H9 (cell line): Measurements from ENCODE around the gene DMAP1. TPM values are rescaled to one million over a fixed set of nuclear protein-coding genes. Genes with fewer than 3 reads are reported as not detected.

Experiments
- DNase-seq: peaks from one replicate; pipeline ENCODE4 v3.0.0-alpha.2; 2017
- H2AFZ ChIP-seq: one replicate; pipeline ENCODE4 v1.6.1; 2013; ENCODE audit warnings: mild to moderate bottlenecking, low read length, control low read depth, moderate library complexity
- H2AK5ac ChIP-seq: 2 replicates; pipeline ENCODE4 v1.6.1; 2013; ENCODE audit warnings: low read length, control low read depth, mixed read lengths; ENCODE audit not compliant: insufficient read length
- H2BK120ac ChIP-seq: one replicate; pipeline ENCODE4 v1.6.1; 2013; ENCODE audit warnings: low read depth, mild to moderate bottlenecking, low read length, control low read depth, inconsistent platforms; ENCODE audit not compliant: poor library complexity, severe bottlenecking
- H2BK12ac ChIP-seq: 2 replicates; pipeline ENCODE4 v1.6.1; 2013; ENCODE audit warnings: low read length, control low read depth, mixed read lengths, low read depth; ENCODE audit not compliant: insufficient read length
- H2BK15ac ChIP-seq: 2 replicates; pipeline ENCODE4 v1.6.1; 2013; ENCODE audit warnings: low read depth, low read length, control low read depth
- H2BK20ac ChIP-seq: one replicate; pipeline ENCODE4 v1.6.1; 2013; ENCODE audit warnings: low read depth, mild to moderate bottlenecking, low read length, control low read depth, inconsistent platforms; ENCODE audit not compliant: poor library complexity, severe bottlenecking
- H2BK5ac ChIP-seq: 2 replicates; pipeline ENCODE4 v1.6.1; 2013; ENCODE audit warnings: low read length, control low read depth, mixed read lengths; ENCODE audit not compliant: insufficient read length
- H3K14ac ChIP-seq: 2 replicates; pipeline ENCODE4 v1.6.1; 2013; ENCODE audit warnings: low read length, control low read depth; ENCODE audit not compliant: insufficient read depth
- H3K18ac ChIP-seq: 2 replicates; pipeline ENCODE4 v1.6.1; 2013; ENCODE audit warnings: low read depth, mild to moderate bottlenecking, mixed read lengths, low read length, control low read depth; ENCODE audit not compliant: insufficient read length
- H3K23ac ChIP-seq: 2 replicates; pipeline ENCODE4 v1.6.1; 2013; ENCODE audit warnings: low read length, control low read depth, mixed read lengths, low read depth; ENCODE audit not compliant: insufficient read length
- H3K23me2 ChIP-seq: 2 replicates; pipeline ENCODE4 v1.6.1; 2013; ENCODE audit warnings: low read depth, mild to moderate bottlenecking, mixed read lengths, low read length, control low read depth; ENCODE audit not compliant: insufficient read length, poor library complexity, severe bottlenecking
- H3K27ac ChIP-seq: 2 replicates; pipeline ENCODE4 v1.5.1; 2013; ENCODE audit warnings: low read length, control low read depth, mixed read lengths, low read depth; ENCODE audit not compliant: insufficient read length
- H3K27me3 ChIP-seq: 2 replicates; pipeline ENCODE4 v1.6.1; 2013; ENCODE audit warnings: low read length, control low read depth, inconsistent platforms; ENCODE audit not compliant: insufficient read depth
- H3K4ac ChIP-seq: 2 replicates; pipeline ENCODE4 v1.6.1; 2013; ENCODE audit warnings: low read depth, mild to moderate bottlenecking, control low read depth, inconsistent platforms, low read length, moderate library complexity
- H3K4me1 ChIP-seq: 2 replicates; pipeline ENCODE4 v1.6.1; 2013; ENCODE audit warnings: low read length, control low read depth, inconsistent platforms; ENCODE audit not compliant: insufficient read depth
- H3K4me2 ChIP-seq: 2 replicates; pipeline ENCODE4 v1.6.1; 2013; ENCODE audit warnings: low read length, control low read depth, mixed read lengths; ENCODE audit not compliant: insufficient read length, insufficient read depth
- H3K56ac ChIP-seq: 2 replicates; pipeline ENCODE4 v1.6.1; 2013; ENCODE audit warnings: low read depth, mild to moderate bottlenecking, mixed read lengths, low read length, control low read depth; ENCODE audit not compliant: insufficient read length
- H3K79me1 ChIP-seq: 2 replicates; pipeline ENCODE4 v1.6.1; 2013; ENCODE audit warnings: low read depth, mild to moderate bottlenecking, moderate library complexity, low read length, control low read depth, inconsistent platforms; ENCODE audit not compliant: insufficient read depth, poor library complexity, severe bottlenecking
- H3K79me2 ChIP-seq: 2 replicates; pipeline ENCODE4 v1.6.1; 2013; ENCODE audit warnings: low read length, control low read depth, inconsistent platforms; ENCODE audit not compliant: insufficient read depth
- H3K9ac ChIP-seq: 2 replicates; pipeline ENCODE4 v1.6.1; 2013; ENCODE audit warnings: low read length, control low read depth, mixed read lengths; ENCODE audit not compliant: insufficient read length; ENCODE audit errors: extremely low read depth
- H3K9me3 ChIP-seq: one replicate; pipeline ENCODE4 v1.6.1; 2013; ENCODE audit warnings: low read depth, low read length, inconsistent platforms; ENCODE audit not compliant: control insufficient read depth
- H3T11ph ChIP-seq: one replicate; pipeline ENCODE4 v1.6.1; 2013; ENCODE audit warnings: mild to moderate bottlenecking, low read length, control low read depth, inconsistent platforms
- H4K20me1 ChIP-seq: one replicate; pipeline ENCODE4 v1.6.1; 2013; ENCODE audit not compliant: control insufficient read depth, insufficient read length, insufficient read depth
- H4K5ac ChIP-seq: 2 replicates; pipeline ENCODE4 v1.6.1; 2013; ENCODE audit warnings: low read depth, mild to moderate bottlenecking, mixed read lengths, low read length, control low read depth; ENCODE audit not compliant: insufficient read length
- H4K8ac ChIP-seq: replicated peaks from 2 replicates; pipeline ENCODE4 v1.6.1; 2013; ENCODE audit warnings: low read length, control low read depth, mixed read lengths, low read depth; ENCODE audit not compliant: insufficient read length
- H4K91ac ChIP-seq: 2 replicates; pipeline ENCODE4 v1.6.1; 2013; ENCODE audit warnings: low read depth, mild to moderate bottlenecking, moderate library complexity, mixed read lengths, low read length, control low read depth; ENCODE audit not compliant: insufficient read length
- H3K27ac Mint-ChIP-seq, 3 experiments: 2 replicates in 2 of 3; 3 replicates in 1 of 3; pipeline ENCODE4 v1.8.0; 2020 to 2021; ENCODE audit warnings: mixed read lengths in 3 of 3, mild to moderate bottlenecking in 1 of 3, moderate library complexity in 1 of 3
- H3K27me3 Mint-ChIP-seq: 2 replicates; pipeline ENCODE4 v1.8.0; 2021; ENCODE audit warnings: low read depth, mild to moderate bottlenecking, moderate library complexity, mixed read lengths
- H3K36me3 Mint-ChIP-seq, 3 experiments: 2 replicates in 2 of 3; 3 replicates in 1 of 3; pipeline ENCODE4 v1.8.0; 2020 to 2021; ENCODE audit warnings: low read depth in 3 of 3, mixed read lengths in 3 of 3; ENCODE audit not compliant: insufficient read depth in 1 of 3
- H3K4me1 Mint-ChIP-seq, 2 experiments: 2 replicates each; pipeline ENCODE4 v1.8.0; 2020; ENCODE audit warnings: mixed read lengths in 2 of 2
- H3K4me3 Mint-ChIP-seq, 2 experiments: 2 replicates in 1 of 2; 3 replicates in 1 of 2; pipeline ENCODE4 v1.8.0; 2020 to 2021; ENCODE audit warnings: mild to moderate bottlenecking in 2 of 2, mixed read lengths in 2 of 2, moderate library complexity in 1 of 2
- H3K9me3 Mint-ChIP-seq, 2 experiments: 2 replicates in 1 of 2; 3 replicates in 1 of 2; pipeline ENCODE4 v1.8.0; 2020; ENCODE audit warnings: mild to moderate bottlenecking in 2 of 2, mixed read lengths in 2 of 2, moderate library complexity in 1 of 2
- WGBS: extraction: QIAGEN DNeasy Blood & Tissue Kit; methylation state at CpG from one replicate; pipeline ENCODE4 v1.1.7; 2013; ENCODE audit warnings: missing lambda C conversion rate, low lambda C conversion rate, mixed read lengths; ENCODE audit not compliant: insufficient read length; ENCODE audit errors: extremely low coverage; 5-methylcytosine and 5-hydroxymethylcytosine counted together
- total RNA-seq: library from RNA; stranded (reverse); gene quantifications from 2 replicates; pipeline ENCODE4 v1.2.1, GENCODE V29; 2021
- TF ChIP-seq, protein P1 (sequence below): fragments of 200-600 bp; sonication (generic); conservative IDR thresholded peaks from 3 replicates; pipeline ENCODE4 v1.8.0; 2021; ENCODE audit warnings: antibody characterized with exemption, mild to moderate bottlenecking

Gene DMAP1
- total RNA-seq, 1 experiment from 2014 or later: 55.3 TPM

DNA sequence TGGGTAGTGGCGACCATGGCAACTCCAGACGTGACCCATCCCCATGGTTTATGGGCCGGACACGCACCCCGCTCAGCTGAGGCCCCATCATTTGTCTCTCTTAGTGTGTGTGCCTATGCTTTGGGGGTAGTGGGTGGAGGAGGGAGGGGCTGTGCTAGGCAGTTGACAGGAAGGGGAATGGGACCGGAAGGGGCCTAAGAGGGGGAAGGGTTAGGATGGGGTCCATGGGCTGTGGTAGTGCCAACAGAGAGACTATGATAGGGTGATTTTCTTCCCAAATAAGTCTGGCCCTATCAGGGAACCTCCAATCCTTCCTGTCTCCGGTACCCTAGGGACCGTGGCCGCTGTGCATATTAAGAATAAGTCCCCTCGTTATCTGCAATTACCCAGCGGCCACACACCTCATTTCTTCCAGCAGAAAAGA is 9.9 kb downstream of the DMAP1 start:
- Mint-ChIP-seq H3K27me3 (peaks cover 7% of the 10 kb centered on the region), H3K36me3 (peaks cover 43 to 65% (median 64%) of the 10 kb centered on the region in 3 experiments), H3K27ac (no peak overlapping the region), H3K9me3 (peaks cover 25 to 30% of the 10 kb centered on the region in 2 experiments), H3K4me3 (no peak overlapping the region), H3K4me1 (no peaks in the 10 kb centered on the region)
- Histone ChIP-seq H2BK12ac (no peak overlapping the region), H4K5ac (no peak overlapping the region), H4K91ac (no peak overlapping the region), H3T11ph (no peak overlapping the region), H3K14ac (no peak overlapping the region), H3K79me2 (no peaks in the 10 kb centered on the region), H2BK120ac (no peak overlapping the region), H3K9ac (no peak overlapping the region), H3K4me2 (no peak overlapping the region), H3K4ac (no peak overlapping the region), H2BK5ac (no peak overlapping the region), H2BK20ac (no peak overlapping the region), H2BK15ac (no peak overlapping the region), H3K4me1 (no peaks in the 10 kb centered on the region), H3K27ac (no peak overlapping the region), H4K8ac (no peak overlapping the region), H3K56ac (no peak overlapping the region), H2AK5ac (no peak overlapping the region), H3K79me1 (no peaks in the 10 kb centered on the region), H2AFZ (no peak overlapping the region), H3K9me3 (peaks cover 19% of the 10 kb centered on the region), H3K27me3 (no peaks in the 10 kb centered on the region), H4K20me1 (no peaks in the 10 kb centered on the region), H3K18ac (no peak overlapping the region), H3K23ac (no peak overlapping the region), H3K23me2 (no peaks in the 10 kb centered on the region)
- no CpG with 5 or more reads among the region's 11 CpGs for WGBS
- TF ChIP-seq, protein P1, sequence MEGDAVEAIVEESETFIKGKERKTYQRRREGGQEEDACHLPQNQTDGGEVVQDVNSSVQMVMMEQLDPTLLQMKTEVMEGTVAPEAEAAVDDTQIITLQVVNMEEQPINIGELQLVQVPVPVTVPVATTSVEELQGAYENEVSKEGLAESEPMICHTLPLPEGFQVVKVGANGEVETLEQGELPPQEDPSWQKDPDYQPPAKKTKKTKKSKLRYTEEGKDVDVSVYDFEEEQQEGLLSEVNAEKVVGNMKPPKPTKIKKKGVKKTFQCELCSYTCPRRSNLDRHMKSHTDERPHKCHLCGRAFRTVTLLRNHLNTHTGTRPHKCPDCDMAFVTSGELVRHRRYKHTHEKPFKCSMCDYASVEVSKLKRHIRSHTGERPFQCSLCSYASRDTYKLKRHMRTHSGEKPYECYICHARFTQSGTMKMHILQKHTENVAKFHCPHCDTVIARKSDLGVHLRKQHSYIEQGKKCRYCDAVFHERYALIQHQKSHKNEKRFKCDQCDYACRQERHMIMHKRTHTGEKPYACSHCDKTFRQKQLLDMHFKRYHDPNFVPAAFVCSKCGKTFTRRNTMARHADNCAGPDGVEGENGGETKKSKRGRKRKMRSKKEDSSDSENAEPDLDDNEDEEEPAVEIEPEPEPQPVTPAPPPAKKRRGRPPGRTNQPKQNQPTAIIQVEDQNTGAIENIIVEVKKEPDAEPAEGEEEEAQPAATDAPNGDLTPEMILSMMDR: no peak
- no peak for DNase-seq
